HEK293T (cell line): ENCODE measurements around the gene SRGAP1.

Source experiments
- CTCF ChIA-PET: fragments of 350-600 bp; formaldehyde crosslinking; extraction: SDS; loops from one replicate; lab custom pipeline; 2021; ENCODE audit warnings: antibody characterized with exemption, inconsistent platforms; lab: Yijun Ruan, JAX
- POLR2A ChIA-PET: fragments of 350-600 bp; formaldehyde crosslinking; extraction: SDS; loops from one replicate; lab custom pipeline; 2020; ENCODE audit warnings: antibody characterized with exemption, inconsistent platforms; lab: Yijun Ruan, JAX
- DNase-seq: peaks from one replicate; pipeline ENCODE4 v3.0.0; 2012; ENCODE audit warnings: mixed read lengths; ENCODE audit errors: extremely low spot score
- ARNT ChIP-seq: fragments of 450-650 bp; IDR thresholded peaks from 2 replicates; pipeline ENCODE4 v1.6.1; 2017; ENCODE audit warnings: mild to moderate bottlenecking
- BHLHE40 ChIP-seq: fragments of 450-650 bp; IDR thresholded peaks from 2 replicates; pipeline ENCODE4 v1.6.1; 2016; ENCODE audit warnings: mild to moderate bottlenecking, moderate library complexity, borderline replicate concordance
- CTBP1 ChIP-seq: fragments of 450-650 bp; IDR thresholded peaks from 2 replicates; pipeline ENCODE4 v1.6.1; 2016; ENCODE audit warnings: borderline replicate concordance
- ELF4 ChIP-seq: fragments of 450-650 bp; IDR thresholded peaks from 2 replicates; pipeline ENCODE4 v1.6.1; 2017; ENCODE audit warnings: antibody characterized with exemption
- FOXA1 ChIP-seq: fragments of 450-650 bp; IDR thresholded peaks from 2 replicates; pipeline ENCODE4 v1.6.1; 2016; ENCODE audit warnings: mild to moderate bottlenecking
- FOXK2 ChIP-seq: fragments of 450-650 bp; IDR thresholded peaks from 2 replicates; pipeline ENCODE4 v1.6.1; 2016; ENCODE audit warnings: mild to moderate bottlenecking
- FOXM1 ChIP-seq: fragments of 450-650 bp; IDR thresholded peaks from 2 replicates; pipeline ENCODE4 v1.6.1; 2017; ENCODE audit warnings: mild to moderate bottlenecking, borderline replicate concordance
- HDGF ChIP-seq: fragments of 450-650 bp; IDR thresholded peaks from 2 replicates; pipeline ENCODE4 v1.6.1; 2017; ENCODE audit warnings: antibody characterized with exemption, borderline replicate concordance
- L3MBTL2 ChIP-seq: fragments of 450-650 bp; conservative IDR thresholded peaks from 2 replicates; pipeline ENCODE4 v1.6.1; 2016; ENCODE audit warnings: mild to moderate bottlenecking
- LEF1 ChIP-seq: fragments of 450-650 bp; IDR thresholded peaks from 2 replicates; pipeline ENCODE4 v1.6.1; 2017; ENCODE audit warnings: mild to moderate bottlenecking, borderline replicate concordance
- NFRKB ChIP-seq: fragments of 450-650 bp; IDR thresholded peaks from 2 replicates; pipeline ENCODE4 v1.6.1; 2016; ENCODE audit warnings: mild to moderate bottlenecking, moderate library complexity
- SP1 ChIP-seq: fragments of 450-650 bp; IDR thresholded peaks from 2 replicates; pipeline ENCODE4 v1.6.1; 2017
- SUZ12 ChIP-seq: fragments of 450-650 bp; IDR thresholded peaks from 2 replicates; pipeline ENCODE4 v1.6.1; 2016; ENCODE audit warnings: mild to moderate bottlenecking
- TARDBP ChIP-seq: fragments of 450-650 bp; IDR thresholded peaks from 2 replicates; pipeline ENCODE4 v1.6.1; 2016
- ZNF384 ChIP-seq: fragments of 450-650 bp; IDR thresholded peaks from 2 replicates; pipeline ENCODE4 v1.6.1; 2016
- TF ChIP-seq, protein P1 (sequence below): fragments of 450-650 bp; IDR thresholded peaks from 2 replicates; pipeline ENCODE4 v1.6.1; 2016

SRGAP1 gene

DNA sequence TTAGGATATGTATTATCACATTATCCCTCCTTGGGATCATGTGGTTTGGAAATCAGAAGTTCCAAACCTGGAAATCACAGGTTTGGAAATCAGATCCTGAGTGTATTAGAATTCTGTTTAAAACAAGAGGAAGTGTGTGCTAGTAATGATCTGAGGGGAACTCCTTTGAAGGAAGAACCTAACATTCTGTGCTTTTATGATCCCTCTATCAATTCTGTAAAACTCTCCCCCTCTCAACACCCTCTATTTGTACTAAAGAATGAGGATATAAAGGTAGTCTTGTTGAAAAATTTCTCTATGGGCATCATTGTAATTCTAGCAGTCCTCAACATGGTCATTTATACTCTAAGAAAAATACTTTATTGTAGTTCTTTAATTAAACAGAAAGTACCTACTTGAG lies 97.4 kb downstream of the SRGAP1 start:
- no peak for DNase-seq
- no peak for TF ChIP-seq BHLHE40
- TF ChIP-seq FOXA1, result no peak
- TF ChIP-seq ELF4, result no peak
- no peak for TF ChIP-seq L3MBTL2
- no peak for TF ChIP-seq FOXK2
- no peak for TF ChIP-seq ARNT
- no peak for TF ChIP-seq FOXM1
- TF ChIP-seq ZNF384, result no peak
- TF ChIP-seq, protein P1, sequence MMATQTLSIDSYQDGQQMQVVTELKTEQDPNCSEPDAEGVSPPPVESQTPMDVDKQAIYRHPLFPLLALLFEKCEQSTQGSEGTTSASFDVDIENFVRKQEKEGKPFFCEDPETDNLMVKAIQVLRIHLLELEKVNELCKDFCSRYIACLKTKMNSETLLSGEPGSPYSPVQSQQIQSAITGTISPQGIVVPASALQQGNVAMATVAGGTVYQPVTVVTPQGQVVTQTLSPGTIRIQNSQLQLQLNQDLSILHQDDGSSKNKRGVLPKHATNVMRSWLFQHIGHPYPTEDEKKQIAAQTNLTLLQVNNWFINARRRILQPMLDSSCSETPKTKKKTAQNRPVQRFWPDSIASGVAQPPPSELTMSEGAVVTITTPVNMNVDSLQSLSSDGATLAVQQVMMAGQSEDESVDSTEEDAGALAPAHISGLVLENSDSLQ, result no peak
- no peak for TF ChIP-seq HDGF
- TF ChIP-seq SUZ12, result no peak
- ChIA-PET CTCF (no interaction called here), POLR2A (no interaction called here)

- TF ChIP-seq SP1 (no peak), FOXA1 (no peak), NFRKB (no peak), ZNF384 (no peak), ELF4 (no peak), BHLHE40 (no peak), FOXM1 (no peak), TARDBP (no peak), CTBP1 (no peak), ARNT (no peak), HDGF (no peak), SUZ12 (no peak), FOXK2 (no peak), LEF1 (no peak), L3MBTL2 (no peak)
- TF ChIP-seq, protein P1, result no peak
- CTCF ChIA-PET, result no interaction called here
- DNase-seq, result no peak
- POLR2A ChIA-PET, result no interaction called here
Measured at GRCh38 chr12:63942464-63943241, 98.2 kb downstream of the SRGAP1 start.

GRCh38 chr12:63944034-63944579 lies 99.6 kb downstream of the SRGAP1 start:
- TF ChIP-seq SUZ12 (no peak), ZNF384 (no peak), ELF4 (no peak), L3MBTL2 (no peak), SP1 (no peak), HDGF (no peak), BHLHE40 (no peak), FOXA1 (no peak), LEF1 (no peak), FOXM1 (no peak), FOXK2 (no peak), TARDBP (no peak), ARNT (no peak), NFRKB (no peak), CTBP1 (no peak)
- TF ChIP-seq, protein P1, result no peak
- CTCF ChIA-PET, result no interaction called here
- POLR2A ChIA-PET, result no interaction called here
- DNase-seq, result no peak

DNA sequence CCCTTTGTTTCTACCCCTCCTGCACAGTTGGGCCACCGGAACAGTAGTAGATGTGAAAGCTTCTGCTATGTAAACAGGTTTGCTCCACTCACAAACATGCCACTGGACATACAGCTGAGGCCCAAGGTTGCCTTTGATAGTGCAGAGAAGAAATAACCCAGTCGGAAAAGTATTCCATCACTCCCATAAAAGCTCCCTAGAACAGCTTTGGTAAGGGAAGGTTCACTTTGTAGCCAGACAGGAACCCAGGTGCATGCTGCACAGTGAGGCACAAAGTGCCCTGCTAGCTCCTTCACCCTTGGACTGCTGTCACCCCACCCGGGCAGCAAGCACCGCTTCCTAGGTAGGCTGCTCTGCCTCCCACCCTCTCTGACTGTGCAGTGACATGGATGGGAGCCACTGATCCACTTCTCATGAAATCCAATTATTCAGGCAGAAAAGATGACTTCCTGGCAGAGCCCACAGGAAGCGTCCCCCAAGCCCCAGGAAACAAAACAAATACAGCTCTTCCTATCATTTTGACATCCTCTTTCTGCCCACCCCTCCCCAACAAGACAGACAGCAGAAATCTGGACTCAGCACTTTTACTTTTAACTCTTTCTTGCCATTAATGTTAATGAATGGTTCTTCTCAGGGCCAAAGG lies 100.2 kb downstream of the SRGAP1 start:
- TF ChIP-seq FOXM1, result no peak
- TF ChIP-seq, protein P1, result no peak
- TF ChIP-seq ELF4, result no peak
- TF ChIP-seq HDGF, result no peak
- TF ChIP-seq ZNF384, result no peak
- TF ChIP-seq BHLHE40, result no peak
- no peak for TF ChIP-seq FOXA1
- TF ChIP-seq L3MBTL2, result no peak
- TF ChIP-seq SUZ12, result no peak
- no peak for TF ChIP-seq CTBP1
- no peak for TF ChIP-seq FOXK2
- TF ChIP-seq NFRKB, result no peak
- no peak for TF ChIP-seq ARNT
- no peak for TF ChIP-seq TARDBP
- TF ChIP-seq SP1, result no peak
- TF ChIP-seq LEF1, result no peak
- ChIA-PET POLR2A (no interaction called here), CTCF (no interaction called here)
- DNase-seq, result no peak

GRCh38 chr12:63945777-63946176 lies 101.3 kb downstream of the SRGAP1 start:
- ChIA-PET POLR2A (no interaction called here), CTCF (no interaction called here)
- no peak for DNase-seq
- TF ChIP-seq ARNT (no peak), ZNF384 (no peak), L3MBTL2 (no peak), HDGF (no peak), SUZ12 (no peak), FOXK2 (no peak), CTBP1 (no peak), FOXM1 (no peak), NFRKB (no peak), ELF4 (no peak), LEF1 (no peak), SP1 (no peak), FOXA1 (no peak), TARDBP (no peak), BHLHE40 (no peak)
- TF ChIP-seq, protein P1, result no peak
